Effector CD8-positive, alpha-beta T cell (primary cell): ENCODE data around the gene EHBP1L1.
A peak's percentile ranks its signal among the peaks of the same experiment; 100 is the strongest.

Source experiments
- DNase-seq: peaks from one replicate; lab custom pipeline; 2025; lab: John Stamatoyannopoulos, UW

The EHBP1L1 gene

GRCh38 chr11:65577756-65578109, 1.9 kb downstream of the EHBP1L1 start:
- DNase-seq: no peak

- DNase-seq: no peak
These were observed 2.3 kb downstream of the EHBP1L1 start for GRCh38 chr11:65578134-65578533.

- DNase-seq: no peak
These were observed 2.8 kb downstream of the EHBP1L1 start for GRCh38 chr11:65578667-65579066.

GRCh38 chr11:65579291-65579690, 3.4 kb downstream of the EHBP1L1 start:
- no peak for DNase-seq

- no peak for DNase-seq
These were observed 4.3 kb downstream of the EHBP1L1 start for GRCh38 chr11:65580031-65580692.

- DNase-seq: no peak
These were observed 4.9 kb downstream of the EHBP1L1 start for GRCh38 chr11:65580756-65581155.

- DNase-seq: no peak
These were observed 6.1 kb downstream of the EHBP1L1 start for GRCh38 chr11:65581928-65582327.

GRCh38 chr11:65583589-65583988, 7.7 kb downstream of the EHBP1L1 start:
- no peak for DNase-seq

- DNase-seq: no peak
These were observed 8.3 kb downstream of the EHBP1L1 start for GRCh38 chr11:65584106-65584505.

GRCh38 chr11:65584723-65585171, 8.9 kb downstream of the EHBP1L1 start:
- no peak for DNase-seq

GRCh38 chr11:65585396-65586246, 9.8 kb downstream of the EHBP1L1 start:
- DNase-seq: no peak

GRCh38 chr11:65586247-65586630, 10.4 kb downstream of the EHBP1L1 start:
- no peak for DNase-seq

- no peak for DNase-seq
These were observed 10.8 kb downstream of the EHBP1L1 start for GRCh38 chr11:65586676-65587075.

- peak; percentile 57 for DNase-seq
These were observed 12.6 kb downstream of the EHBP1L1 start for GRCh38 chr11:65588199-65589054.

GRCh38 chr11:65589444-65590239, 13.8 kb downstream of the EHBP1L1 start:
- peak; percentile 27 for DNase-seq

- DNase-seq: no peak
These were observed 14.4 kb downstream of the EHBP1L1 start for GRCh38 chr11:65590240-65590738.

GRCh38 chr11:65591939-65592857, 16.3 kb downstream of the EHBP1L1 start:
- DNase-seq: no peak

GRCh38 chr11:65592858-65593517, 17.1 kb downstream of the EHBP1L1 start:
- DNase-seq: no peak

- DNase-seq: peak; percentile 42
These were observed 17.9 kb downstream of the EHBP1L1 start for GRCh38 chr11:65593518-65594414.
